GM19035 (cell line): Measurements from ENCODE around the gene SNX15.
"Not testable (repeated sequence)": the region's sequence is repeated elsewhere in the genome, so short reads cannot be mapped to it uniquely, and the experiment has no call there.

Source experiments
- ATAC-seq: cut with Tn5 transposase; IDR thresholded peaks from one replicate; pipeline ENCODE4 v1.9.1; 2021; ENCODE audit not compliant: unreplicated experiment

Gene SNX15

GRCh38 chr11:65014726-65015227, 12.5 kb upstream of the SNX15 start:
- no peak for ATAC-seq

- ATAC-seq = no peak
Observed at GRCh38 chr11:65016705-65017104, 10.5 kb upstream of the SNX15 start.

GRCh38 chr11:65017937-65018336, 9.3 kb upstream of the SNX15 start:
- no peak for ATAC-seq

- ATAC-seq = no peak
Observed at GRCh38 chr11:65019824-65020223, 7.4 kb upstream of the SNX15 start.

- no peak for ATAC-seq
Observed at GRCh38 chr11:65021003-65021402, 6.2 kb upstream of the SNX15 start.

- ATAC-seq = no peak
Observed at GRCh38 chr11:65021509-65021908, 5.7 kb upstream of the SNX15 start.

GRCh38 chr11:65023502-65023901, 3.7 kb upstream of the SNX15 start:
- ATAC-seq = not testable (repeated sequence)

GRCh38 chr11:65026810-65027209, 429 bp upstream of the SNX15 start:
- ATAC-seq = no peak

GRCh38 chr11:65032216-65032615, 5.0 kb downstream of the SNX15 start:
- no peak for ATAC-seq

GRCh38 chr11:65034423-65034822, 7.2 kb downstream of the SNX15 start:
- ATAC-seq = no peak

- no peak for ATAC-seq
Observed at GRCh38 chr11:65035579-65035978, 8.3 kb downstream of the SNX15 start.

GRCh38 chr11:65036931-65037330, 9.7 kb downstream of the SNX15 start:
- ATAC-seq = no peak

GRCh38 chr11:65040520-65040846, 13.2 kb downstream of the SNX15 start:
- no peak for ATAC-seq

- ATAC-seq = peak; percentile 87
Observed at GRCh38 chr11:65040847-65041622, 13.8 kb downstream of the SNX15 start, which contains the start of gene SAC3D1. Gene SAC3D1 (plus strand): TSS chr11:65041210. CDS start chr11:65041293, 83 bp downstream.

- ATAC-seq = no peak
Observed at GRCh38 chr11:65042891-65043290, 15.7 kb downstream of the SNX15 start.

- ATAC-seq = no peak
Observed at GRCh38 chr11:65043881-65044501, 16.8 kb downstream of the SNX15 start.

GRCh38 chr11:65045061-65045460, 17.8 kb downstream of the SNX15 start:
- no peak for ATAC-seq

GRCh38 chr11:65045728-65046127, 18.5 kb downstream of the SNX15 start:
- no peak for ATAC-seq

- ATAC-seq = no peak
Observed at GRCh38 chr11:65047581-65048422, 20.6 kb downstream of the SNX15 start.

GRCh38 chr11:65051398-65051858, 24.2 kb downstream of the SNX15 start:
- ATAC-seq = no peak

GRCh38 chr11:65053827-65054508, 26.7 kb downstream of the SNX15 start:
- ATAC-seq = no peak
